Activated CD4-positive, alpha-beta T cell treated with anti-CD3 and anti-CD28 coated beads for 36 hours (primary cell): ENCODE data around the gene PARP8. TPM values are rescaled to one million over a fixed set of nuclear protein-coding genes. Genes with fewer than 3 reads are reported as not detected.

Experiments
- ATAC-seq: fragments of 200-7000 bp; cut with Tn5 transposase; one replicate; pipeline ENCODE4 v1.10.0; 2021; ENCODE audit warnings: mild to moderate bottlenecking, moderate library complexity
- CTCF ChIA-PET: fragments of 350-600 bp; sonication (Branson Sonifier 250); formaldehyde crosslinking; loops from one replicate; lab custom pipeline; 2021; ENCODE audit warnings: antibody characterized with exemption; lab: Charles Lee
- POLR2A ChIA-PET: fragments of 350-600 bp; sonication (Branson Sonifier 250); formaldehyde crosslinking; loops from one replicate; lab custom pipeline; 2021; ENCODE audit warnings: antibody characterized with exemption, inconsistent platforms; lab: Charles Lee
- DNase-seq: peaks from one replicate; pipeline ENCODE4 v3.0.0-alpha.2; 2020
- H3K27ac Mint-ChIP-seq: one replicate; pipeline ENCODE4 v1.8.0; 2021; ENCODE audit warnings: mixed read lengths
- H3K27me3 Mint-ChIP-seq: one replicate; pipeline ENCODE4 v1.8.0; 2021; ENCODE audit warnings: mixed read lengths
- H3K36me3 Mint-ChIP-seq: one replicate; pipeline ENCODE4 v1.8.0; 2021; ENCODE audit warnings: low read depth, mixed read lengths
- H3K4me1 Mint-ChIP-seq: one replicate; pipeline ENCODE4 v1.8.0; 2021; ENCODE audit warnings: mixed read lengths
- H3K4me3 Mint-ChIP-seq: one replicate; pipeline ENCODE4 v1.8.0; 2021; ENCODE audit warnings: mild to moderate bottlenecking, moderate library complexity, mixed read lengths
- H3K9me3 Mint-ChIP-seq: one replicate; pipeline ENCODE4 v1.8.0; 2021; ENCODE audit warnings: low read depth, mixed read lengths
- intact Hi-C, 2 experiments: fragments of 100-400 bp; cut with DNase I in 1 of 2; cut with micrococcal nuclease in 1 of 2; formaldehyde crosslinking; loops; one replicate each; pipeline versions ENCODE4 v1.14.2 to v1.15.1; 2022 to 2024; cut with DNase I, micrococcal nuclease
- total RNA-seq, 2 experiments: library from RNA; stranded (reverse); gene quantifications; one replicate each; pipeline ENCODE4 v1.2.3, GENCODE V29; 2021

PARP8 gene
- total RNA-seq, 2 experiments from 2014 or later: 31.7 to 38.8 TPM

DNA sequence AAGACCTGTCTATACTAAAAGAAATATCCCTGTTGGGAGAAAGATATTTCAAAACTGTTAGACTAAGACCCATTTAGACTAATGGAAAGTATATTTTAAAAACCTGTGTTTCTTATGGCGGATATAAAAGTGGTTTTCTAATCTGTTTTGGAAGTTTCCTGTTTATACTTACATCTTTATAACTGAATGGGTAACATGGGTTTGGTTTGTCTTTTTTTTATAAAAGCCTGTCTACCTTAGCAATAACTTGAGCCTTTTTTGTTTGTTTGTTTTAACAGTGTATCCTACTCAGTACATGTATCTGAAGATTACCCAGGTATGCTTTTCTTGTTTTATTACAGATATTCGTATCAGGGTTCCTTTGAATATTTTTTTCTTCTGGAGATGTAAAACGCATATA is 83.4 kb downstream of the PARP8 start:
- Mint-ChIP-seq H3K27me3 (no peaks in the 10 kb centered on the region), H3K9me3 (no peaks in the 10 kb centered on the region), H3K4me3 (no peak overlapping the region), H3K36me3 (peaks cover 5% of the 10 kb centered on the region), H3K27ac (peak overlapping the region; percentile 74), H3K4me1 (peaks cover 52% of the 10 kb centered on the region)
- CTCF ChIA-PET: interaction anchor here (1.3 kb wide), 1 partner anchor 9 kb away, joined by 3 read pairs; no protein-coding TSS in a partner anchor
- DNase-seq (no peak), ATAC-seq (no peak)
- POLR2A ChIA-PET: no interaction called here
- intact Hi-C loops: loop anchor here (1.0 to 10.0 kb wide), 7 partner anchors 81 to 425 kb away; partner anchors contain the start of genes EMB (in 1 of the 2) and PARP8 (in 1 of the 2)

DNA sequence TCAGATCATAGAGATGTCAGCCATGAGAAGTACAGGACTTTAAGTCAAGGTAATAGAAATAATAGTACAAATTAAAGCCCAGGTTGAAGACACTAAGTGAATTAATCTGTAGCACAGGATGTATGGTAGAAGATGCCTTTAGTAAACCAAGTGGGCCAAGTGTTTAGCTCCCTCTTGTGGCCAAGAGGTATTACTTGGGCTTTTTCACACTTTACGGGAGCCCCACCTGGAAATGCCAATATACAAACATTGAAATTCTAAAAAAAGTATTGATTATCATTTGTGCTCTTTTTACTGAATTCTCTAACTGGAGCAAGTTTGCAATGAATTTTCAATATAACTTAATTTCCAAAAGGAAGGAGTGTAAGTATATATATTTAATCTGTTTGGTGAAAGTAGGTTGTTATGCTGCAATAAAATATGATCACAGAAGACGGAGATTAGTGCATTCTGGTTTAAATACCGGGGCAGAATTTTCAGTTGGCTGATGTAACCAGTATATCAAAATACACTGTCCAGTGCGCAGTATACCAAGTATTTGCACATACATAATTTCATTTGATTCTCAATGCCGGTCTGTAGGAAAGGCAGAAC is 84.7 kb downstream of the PARP8 start:
- no peaks in the 10 kb centered on the region for H3K9me3 Mint-ChIP-seq
- H3K4me3 Mint-ChIP-seq: no peak overlapping the region
- H3K36me3 Mint-ChIP-seq: peaks cover 10% of the 10 kb centered on the region
- no peaks in the 10 kb centered on the region for H3K27me3 Mint-ChIP-seq
- intact Hi-C loops: loop anchor here (2.0 to 10.0 kb wide), 5 partner anchors 82 to 426 kb away; partner anchors contain the start of gene EMB (in 1 of the 2)
- DNase-seq: peak; percentile 58
- CTCF ChIA-PET: interaction anchor here (0.7 to 2.1 kb wide), 6 partner anchors 9 to 310 kb away, joined by 3 to 11 read pairs (median 4); partner anchors contain the start of gene EMB
- POLR2A ChIA-PET: no interaction called here
- peaks cover 41% of the 10 kb centered on the region for H3K4me1 Mint-ChIP-seq
- H3K27ac Mint-ChIP-seq: peak overlapping the region; percentile 58
- ATAC-seq: peak; percentile 91

DNA sequence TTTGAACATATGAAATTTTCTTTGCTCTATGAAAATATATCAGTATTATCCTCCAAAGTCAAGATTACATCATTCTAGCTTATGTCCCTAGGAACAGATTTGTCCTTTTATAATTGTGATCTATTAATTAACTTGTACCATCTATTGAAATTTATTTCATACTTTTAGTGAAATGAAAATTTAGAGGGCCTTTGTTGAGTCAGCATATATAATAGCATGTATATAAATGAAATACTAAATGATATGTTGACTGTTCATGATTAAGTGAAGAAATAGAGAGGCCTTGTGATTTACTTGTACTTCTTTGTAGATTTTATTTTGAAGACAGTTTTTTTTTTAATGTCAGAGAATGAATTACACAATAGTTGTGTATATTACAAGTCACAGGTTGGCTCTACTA is 86.4 kb downstream of the PARP8 start:
- Mint-ChIP-seq H3K4me3 (no peak overlapping the region), H3K27ac (no peak overlapping the region), H3K4me1 (peaks cover 37% of the 10 kb centered on the region), H3K36me3 (peaks cover 18% of the 10 kb centered on the region), H3K27me3 (no peaks in the 10 kb centered on the region), H3K9me3 (no peaks in the 10 kb centered on the region)
- ChIA-PET POLR2A (no interaction called here), CTCF (interaction anchor here (0.8 to 2.1 kb wide), 3 partner anchors 9 to 27 kb away, joined by 3 to 11 read pairs (median 3); no protein-coding TSS in a partner anchor)
- DNase-seq: no peak
- intact Hi-C loops: loop anchor here (5.0 to 10.0 kb wide), 3 partner anchors 235 to 428 kb away; no protein-coding TSS in a partner anchor
- ATAC-seq: no peak

DNA sequence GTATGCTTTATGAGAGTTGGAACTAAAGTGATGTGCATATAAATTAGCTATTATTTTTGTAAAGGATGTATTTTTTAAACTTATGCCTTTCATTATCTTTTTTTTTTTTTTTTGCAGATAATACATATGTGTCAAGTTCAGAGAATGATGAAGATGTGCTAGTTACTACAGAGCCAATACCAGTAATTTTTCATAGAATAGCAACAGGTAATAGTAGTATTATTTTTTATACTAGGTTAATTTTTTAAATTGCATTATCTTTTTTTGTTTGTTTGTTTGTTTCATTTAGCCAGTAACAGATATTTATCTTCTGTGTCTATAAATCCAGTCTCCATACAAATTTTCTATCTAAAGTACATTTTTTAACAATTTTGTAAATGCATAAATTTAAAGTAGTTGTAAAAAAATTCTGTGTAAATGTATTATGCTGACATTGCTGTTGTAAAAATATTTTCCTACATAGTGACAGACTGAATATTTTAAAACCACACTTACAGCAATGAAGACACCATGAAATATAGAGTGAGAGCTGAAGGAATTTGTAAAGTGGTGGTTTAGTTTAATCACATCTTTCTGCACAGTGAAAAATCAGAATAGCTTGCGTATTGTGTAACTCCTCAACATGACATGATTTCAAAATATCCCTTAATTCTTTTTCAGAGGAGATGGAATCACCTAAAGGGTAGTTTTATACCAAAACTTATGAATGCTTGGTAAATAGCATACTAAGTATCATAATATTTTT is 93.3 kb downstream of the PARP8 start:
- ATAC-seq: no peak
- Mint-ChIP-seq H3K4me1 (peaks cover 8% of the 10 kb centered on the region), H3K9me3 (no peaks in the 10 kb centered on the region), H3K27me3 (no peaks in the 10 kb centered on the region), H3K4me3 (no peak overlapping the region), H3K36me3 (peaks cover 23% of the 10 kb centered on the region), H3K27ac (no peak overlapping the region)
- DNase-seq: no peak
- intact Hi-C loops: loop anchor here in 1 of 2 experiments (10.0 kb wide), 1 partner anchor 435 kb away; no protein-coding TSS in a partner anchor
- ChIA-PET POLR2A (no interaction called here), CTCF (interaction anchor here (0.8 to 1.2 kb wide), 2 partner anchors 16 to 95 kb away, joined by 3 to 5 read pairs; no protein-coding TSS in a partner anchor)

DNA sequence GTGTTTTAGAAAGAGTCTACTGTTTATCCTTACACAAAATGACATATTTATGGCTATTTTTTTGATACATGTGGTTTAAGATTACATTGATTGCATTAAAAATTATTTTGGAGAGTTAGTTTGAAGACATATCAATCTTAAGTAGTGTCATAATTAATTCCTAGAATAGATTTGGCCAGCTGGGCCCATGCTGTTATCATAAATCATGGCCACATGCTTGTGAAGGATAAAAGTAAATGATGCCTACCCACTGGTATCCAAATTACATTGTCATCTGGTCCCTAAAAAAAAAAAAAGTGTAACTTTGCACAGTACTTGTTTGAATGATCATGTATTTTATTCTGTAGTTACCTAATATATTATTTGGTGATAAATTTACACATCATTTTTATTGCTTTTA is 96.9 kb downstream of the PARP8 start:
- Mint-ChIP-seq H3K27me3 (no peaks in the 10 kb centered on the region), H3K4me3 (no peak overlapping the region), H3K36me3 (peaks cover 20% of the 10 kb centered on the region), H3K4me1 (peaks cover 28% of the 10 kb centered on the region), H3K27ac (no peak overlapping the region), H3K9me3 (no peaks in the 10 kb centered on the region)
- DNase-seq (no peak), ATAC-seq (no peak)
- ChIA-PET CTCF (interaction anchor here (0.6 to 0.8 kb wide), 2 partner anchors 12 to 14 kb away, joined by 3 to 4 read pairs; no protein-coding TSS in a partner anchor), POLR2A (interaction anchor here (0.6 kb wide), 1 partner anchor 102 kb away, joined by 4 read pairs; no protein-coding TSS in a partner anchor)
- intact Hi-C loops: no loop called here

DNA sequence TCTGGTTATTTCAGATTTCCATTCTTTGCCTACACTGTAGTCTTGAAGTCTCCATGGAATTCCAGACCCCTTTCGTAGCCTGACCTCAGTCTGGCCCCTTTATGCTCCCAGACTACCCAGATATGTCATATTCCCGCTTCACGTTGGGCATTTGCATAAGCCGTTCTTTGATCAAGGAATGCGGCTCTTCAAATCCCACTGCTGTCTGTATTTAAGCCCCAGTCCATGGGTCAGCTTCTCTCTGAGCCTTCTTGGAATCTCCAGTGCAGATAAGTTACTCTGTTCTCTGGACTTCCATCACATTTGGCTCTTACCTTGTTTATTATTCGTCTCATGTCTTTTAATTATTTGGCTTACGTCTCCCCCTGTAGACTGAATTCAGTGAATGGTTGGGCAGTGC is 97.4 kb downstream of the PARP8 start:
- Mint-ChIP-seq H3K4me1 (peaks cover 33% of the 10 kb centered on the region), H3K27ac (no peak overlapping the region), H3K9me3 (no peaks in the 10 kb centered on the region), H3K36me3 (peaks cover 21% of the 10 kb centered on the region), H3K27me3 (no peaks in the 10 kb centered on the region), H3K4me3 (no peak overlapping the region)
- intact Hi-C loops: no loop called here
- ChIA-PET POLR2A (interaction anchor here (0.6 kb wide), 1 partner anchor 102 kb away, joined by 4 read pairs; no protein-coding TSS in a partner anchor), CTCF (interaction anchor here (0.6 to 0.8 kb wide), 2 partner anchors 13 to 14 kb away, joined by 3 to 4 read pairs; no protein-coding TSS in a partner anchor)
- DNase-seq (no peak), ATAC-seq (no peak)

DNA sequence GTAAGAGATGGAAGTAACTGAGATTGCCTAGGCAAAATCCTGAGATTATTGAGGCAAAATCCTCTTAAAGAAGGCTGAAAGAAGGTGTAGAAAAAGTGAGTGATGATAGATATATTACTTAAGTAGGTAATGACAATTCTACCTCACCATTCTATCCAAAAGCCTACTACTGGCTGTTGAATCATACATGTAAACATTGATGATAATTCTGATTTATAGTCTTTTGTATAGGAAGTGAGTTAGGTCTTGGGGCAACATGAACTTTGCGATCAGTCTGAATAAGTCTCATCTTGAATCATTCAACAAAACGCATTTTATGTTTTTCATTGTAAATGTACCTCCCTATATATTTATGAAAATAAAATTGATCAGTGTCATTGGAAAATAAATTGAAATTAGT is 99.6 kb downstream of the PARP8 start:
- ATAC-seq: peak; percentile 31
- H3K27me3 Mint-ChIP-seq: no peaks in the 10 kb centered on the region
- H3K4me1 Mint-ChIP-seq: peaks cover 39% of the 10 kb centered on the region
- intact Hi-C loops: no loop called here
- CTCF ChIA-PET: interaction anchor here (0.7 to 1.2 kb wide), 2 partner anchors 9 to 28 kb away, joined by 4 read pairs; no protein-coding TSS in a partner anchor
- POLR2A ChIA-PET: no interaction called here
- DNase-seq: no peak
- H3K27ac Mint-ChIP-seq: no peak overlapping the region
- no peaks in the 10 kb centered on the region for H3K9me3 Mint-ChIP-seq
- peaks cover 29% of the 10 kb centered on the region for H3K36me3 Mint-ChIP-seq
- no peak overlapping the region for H3K4me3 Mint-ChIP-seq

DNA sequence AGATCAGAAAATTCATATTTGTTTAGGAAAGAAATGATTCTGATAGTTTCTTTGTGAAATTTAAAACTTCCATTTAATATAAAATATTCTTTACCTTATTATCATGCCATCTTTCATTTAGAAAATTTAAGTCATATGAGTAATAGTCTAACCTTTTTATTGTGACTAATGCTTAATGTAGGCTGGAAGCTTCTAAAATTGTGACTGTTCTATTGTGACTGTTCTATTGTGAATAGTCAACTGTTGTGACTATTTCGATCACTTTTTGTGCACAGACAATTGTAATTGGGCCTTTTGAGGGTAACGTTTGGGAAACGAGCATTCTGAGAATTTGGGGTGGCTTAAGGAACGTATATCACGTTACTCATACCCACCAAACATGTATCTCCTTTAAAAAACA is 100.0 kb downstream of the PARP8 start:
- peaks cover 39% of the 10 kb centered on the region for H3K4me1 Mint-ChIP-seq
- H3K4me3 Mint-ChIP-seq: no peak overlapping the region
- no peaks in the 10 kb centered on the region for H3K9me3 Mint-ChIP-seq
- no peaks in the 10 kb centered on the region for H3K27me3 Mint-ChIP-seq
- DNase-seq: no peak
- H3K27ac Mint-ChIP-seq: no peak overlapping the region
- peaks cover 29% of the 10 kb centered on the region for H3K36me3 Mint-ChIP-seq
- ChIA-PET CTCF (no interaction called here), POLR2A (no interaction called here)
- intact Hi-C loops: no loop called here
- ATAC-seq: peak; percentile 67

DNA sequence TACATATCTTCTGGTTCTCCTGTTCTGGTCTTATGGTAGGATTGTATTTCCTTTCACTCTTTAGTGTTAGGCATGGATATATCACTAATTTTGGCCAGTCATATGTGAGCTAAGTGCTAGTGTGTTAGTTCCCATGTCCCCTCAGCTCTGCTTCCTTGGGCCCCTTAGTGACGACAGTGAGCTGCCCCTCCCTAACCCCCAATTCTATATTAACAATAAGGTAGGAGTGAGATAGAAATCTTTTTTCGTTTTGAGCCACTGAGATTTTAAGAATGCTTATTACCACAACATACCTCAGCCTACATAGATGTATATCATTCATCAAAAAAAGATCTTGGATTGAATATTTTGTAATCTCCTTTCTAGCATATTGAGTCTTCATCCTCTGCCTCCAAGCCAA is 100.5 kb downstream of the PARP8 start:
- Mint-ChIP-seq H3K27ac (peak overlapping the region; percentile 66), H3K27me3 (no peaks in the 10 kb centered on the region), H3K36me3 (peaks cover 31% of the 10 kb centered on the region), H3K9me3 (no peaks in the 10 kb centered on the region), H3K4me1 (peaks cover 39% of the 10 kb centered on the region), H3K4me3 (no peak overlapping the region)
- no peak for DNase-seq
- ChIA-PET POLR2A (no interaction called here), CTCF (interaction anchor here (0.6 kb wide), 1 partner anchor 41 kb away, joined by 3 read pairs; no protein-coding TSS in a partner anchor)
- intact Hi-C loops: no loop called here
- peak; percentile 48 for ATAC-seq

DNA sequence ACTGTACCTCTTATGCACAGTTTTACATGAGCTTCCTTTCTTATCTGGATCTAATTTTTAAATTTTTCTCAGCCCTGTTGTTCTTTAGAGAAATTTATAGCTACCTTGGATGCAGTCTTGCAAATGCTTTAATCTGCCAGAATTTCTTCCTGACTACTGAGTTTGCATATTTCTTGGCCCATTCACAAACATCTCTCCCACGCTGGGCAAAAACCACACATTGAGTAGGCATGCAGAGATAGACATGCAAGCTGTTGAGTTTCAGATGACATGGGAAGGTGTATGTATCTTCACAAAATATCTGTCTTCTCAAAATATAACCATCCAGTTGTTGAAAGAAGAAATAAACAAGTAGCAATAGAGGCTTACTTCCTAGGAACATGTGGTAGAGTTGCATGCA is 101.2 kb downstream of the PARP8 start:
- Mint-ChIP-seq H3K27me3 (no peaks in the 10 kb centered on the region), H3K27ac (no peak overlapping the region), H3K9me3 (no peaks in the 10 kb centered on the region), H3K36me3 (peaks cover 34% of the 10 kb centered on the region), H3K4me1 (peaks cover 39% of the 10 kb centered on the region), H3K4me3 (no peak overlapping the region)
- POLR2A ChIA-PET: no interaction called here
- intact Hi-C loops: no loop called here
- ATAC-seq (no peak), DNase-seq (no peak)
- CTCF ChIA-PET: interaction anchor here (0.6 kb wide), 1 partner anchor 41 kb away, joined by 3 read pairs; no protein-coding TSS in a partner anchor

DNA sequence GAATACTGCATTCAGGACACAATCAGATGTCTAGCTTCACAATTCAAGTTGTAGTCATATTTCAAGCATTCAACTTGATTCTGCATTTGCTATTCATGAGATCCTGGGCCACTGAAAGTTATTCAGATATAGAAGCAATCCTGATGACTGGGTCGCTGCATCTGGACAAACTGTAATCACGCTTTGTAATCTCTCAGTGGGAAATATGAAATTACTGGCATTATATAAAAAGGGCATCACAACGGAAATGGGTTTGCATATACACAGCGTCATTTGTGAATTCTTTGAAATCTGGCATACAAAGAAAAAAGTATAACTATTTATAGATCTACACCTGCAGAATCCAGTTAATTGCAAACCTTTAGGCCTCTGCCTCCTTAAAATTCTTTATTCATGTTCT is 102.2 kb downstream of the PARP8 start:
- no peak overlapping the region for H3K27ac Mint-ChIP-seq
- ChIA-PET POLR2A (no interaction called here), CTCF (no interaction called here)
- ATAC-seq (peak; percentile 31), DNase-seq (no peak)
- no peak overlapping the region for H3K4me3 Mint-ChIP-seq
- no peaks in the 10 kb centered on the region for H3K27me3 Mint-ChIP-seq
- H3K36me3 Mint-ChIP-seq: peaks cover 40% of the 10 kb centered on the region
- intact Hi-C loops: no loop called here
- H3K4me1 Mint-ChIP-seq: peaks cover 41% of the 10 kb centered on the region
- H3K9me3 Mint-ChIP-seq: peaks cover 3% of the 10 kb centered on the region
